Neural progenitor cell (in vitro differentiated cells): ENCODE results near the gene RAX2. TPM values are rescaled to one million over a fixed set of nuclear protein-coding genes. Genes with fewer than 3 reads are reported as not detected.
A peak's percentile ranks its signal among the peaks of the same experiment; 100 is the strongest.

ENCODE experiments used
- DNase-seq: peaks from one replicate; pipeline ENCODE4 v3.0.0-alpha.2; 2016; ENCODE audit warnings: low spot score
- H2AFZ ChIP-seq: fragments of 200-600 bp; sonication (generic); replicated peaks from 2 replicates; pipeline ENCODE4 v1.6.1; 2016; ENCODE audit warnings: antibody characterized with exemption
- H3F3A ChIP-seq: fragments of 200-600 bp; sonication (generic); 2 replicates; pipeline ENCODE4 v1.6.1; 2016; ENCODE audit warnings: antibody characterized with exemption, low read depth
- H3K27ac ChIP-seq: fragments of 200-600 bp; sonication (generic); 2 replicates; pipeline ENCODE4 v1.5.1; 2016; ENCODE audit warnings: mild to moderate bottlenecking
- H3K27me3 ChIP-seq: fragments of 200-600 bp; sonication (generic); 2 replicates; pipeline ENCODE4 v1.6.1; 2016; ENCODE audit warnings: mild to moderate bottlenecking, moderate library complexity
- H3K36me3 ChIP-seq: fragments of 200-600 bp; sonication (generic); 2 replicates; pipeline ENCODE4 v1.5.1; 2016
- H3K4me1 ChIP-seq: fragments of 200-600 bp; sonication (generic); 2 replicates; pipeline ENCODE4 v1.6.1; 2016; ENCODE audit warnings: mixed run types
- H3K4me2 ChIP-seq: fragments of 200-600 bp; sonication (generic); 2 replicates; pipeline ENCODE4 v1.6.1; 2016
- H3K4me3 ChIP-seq: fragments of 200-600 bp; sonication (generic); 2 replicates; pipeline ENCODE4 v1.5.1; 2016
- H3K79me2 ChIP-seq: fragments of 200-600 bp; sonication (generic); 2 replicates; pipeline ENCODE4 v1.6.1; 2016; ENCODE audit warnings: low read depth
- H3K9ac ChIP-seq: fragments of 200-600 bp; sonication (generic); 2 replicates; pipeline ENCODE4 v1.6.1; 2016
- H3K9me3 ChIP-seq: fragments of 200-600 bp; sonication (generic); 2 replicates; pipeline ENCODE4 v1.5.1; 2016; ENCODE audit warnings: low read depth
- H4K20me1 ChIP-seq: fragments of 200-600 bp; sonication (generic); 2 replicates; pipeline ENCODE4 v1.6.1; 2016; ENCODE audit warnings: low read depth
- H3K27ac Mint-ChIP-seq: 3 replicates; pipeline ENCODE4 v1.8.0; 2021; ENCODE audit warnings: mixed read lengths
- H3K27me3 Mint-ChIP-seq: 2 replicates; pipeline ENCODE4 v1.8.0; 2022; ENCODE audit warnings: low read depth, mild to moderate bottlenecking, inconsistent platforms, moderate library complexity, mixed read lengths; ENCODE audit not compliant: insufficient read depth
- H3K36me3 Mint-ChIP-seq: 3 replicates; pipeline ENCODE4 v1.8.0; 2021; ENCODE audit warnings: mixed read lengths
- H3K4me1 Mint-ChIP-seq: 3 replicates; pipeline ENCODE4 v1.8.0; 2021; ENCODE audit warnings: mixed read lengths
- H3K4me3 Mint-ChIP-seq: 3 replicates; pipeline ENCODE4 v1.8.0; 2021; ENCODE audit warnings: mild to moderate bottlenecking, moderate library complexity, mixed read lengths
- H3K9me3 Mint-ChIP-seq: 3 replicates; pipeline ENCODE4 v1.8.0; 2020; ENCODE audit warnings: mixed read lengths
- EZH2 ChIP-seq: fragments of 200-600 bp; sonication (generic); IDR thresholded peaks from 2 replicates; pipeline ENCODE4 v1.6.1; 2017; ENCODE audit warnings: antibody characterized with exemption, mild to moderate bottlenecking, moderate library complexity
- EZH2phosphoT487 ChIP-seq: fragments of 200-600 bp; sonication (generic); IDR thresholded peaks from 2 replicates; pipeline ENCODE4 v1.6.1; 2017; ENCODE audit warnings: antibody characterized with exemption
- total RNA-seq: library from RNA; depleted of rRNA; stranded (reverse); fragments of >200 nt; gene quantifications from 2 replicates; pipeline ENCODE4 v1.2.3, GENCODE V29; 2015; ENCODE audit warnings: low replicate concordance
- TF ChIP-seq, protein P1 (sequence below): fragments of 200-600 bp; sonication (generic); IDR thresholded peaks from 2 replicates; pipeline ENCODE4 v1.5.1; 2017; ENCODE audit warnings: antibody characterized with exemption, mild to moderate bottlenecking

RAX2 gene
- total RNA-seq, 1 donor from 2014 or later: not detected

DNA sequence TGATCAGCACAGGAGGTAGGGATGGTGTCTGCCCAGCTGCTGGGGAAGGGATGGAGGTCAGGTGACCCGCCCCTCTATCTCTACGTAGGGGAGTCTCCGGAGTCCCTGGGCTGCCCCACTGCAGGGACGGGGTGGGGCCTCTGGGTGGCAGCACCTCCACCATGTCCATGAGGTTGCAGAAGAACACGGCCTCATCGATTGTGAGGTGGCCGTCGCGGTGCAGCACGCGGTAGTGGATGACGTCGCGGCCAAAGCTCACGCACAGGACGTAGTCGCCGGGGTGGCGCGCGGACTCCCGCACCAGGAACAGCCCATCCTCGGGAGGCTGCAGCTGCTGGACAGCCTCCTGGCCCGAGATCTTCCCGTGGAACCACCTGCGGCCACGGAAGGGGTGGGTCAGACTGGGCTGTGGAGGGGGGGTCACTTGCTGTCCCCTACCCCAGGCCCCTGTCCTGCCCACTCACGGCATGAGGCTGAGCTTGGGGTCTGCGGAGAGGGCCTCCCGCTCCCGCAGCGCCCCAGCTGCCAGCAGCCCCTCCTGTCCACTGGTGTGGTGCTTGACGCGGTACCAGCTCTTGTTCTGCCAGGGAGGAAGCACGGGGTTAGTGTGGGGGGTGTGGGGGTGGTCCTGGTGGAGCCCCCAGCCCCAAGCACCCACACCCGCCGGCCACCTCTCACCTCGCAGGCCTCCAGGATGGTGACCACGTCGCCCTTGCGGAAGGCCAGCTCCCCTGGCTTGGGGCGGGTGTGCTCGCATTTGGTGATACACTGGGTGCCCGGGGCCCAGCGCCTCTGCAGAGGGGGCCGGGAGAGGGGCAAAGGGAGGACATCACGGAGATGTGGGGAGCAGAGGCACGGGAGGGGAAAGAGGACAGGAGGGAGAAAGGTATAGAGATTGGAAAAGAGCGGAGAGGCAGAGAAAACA lies 11.9 kb upstream of the RAX2 start:
- no peak overlapping the region for H3K4me3 ChIP-seq
- DNase-seq: peak; percentile 60
- H3K27ac ChIP-seq: no peak overlapping the region
- Mint-ChIP-seq H3K27ac (no peak overlapping the region), H3K4me1 (peaks cover 3% of the 10 kb centered on the region), H3K9me3 (peaks cover 18% of the 10 kb centered on the region), H3K4me3 (no peak overlapping the region), H3K36me3 (no peaks in the 10 kb centered on the region), H3K27me3 (peaks cover 38% of the 10 kb centered on the region)
- H2AFZ ChIP-seq: no peak overlapping the region
- H3K79me2 ChIP-seq: no peaks in the 10 kb centered on the region
- no peak overlapping the region for H3K9ac ChIP-seq
- no peaks in the 10 kb centered on the region for H3K9me3 ChIP-seq
- H3K4me2 ChIP-seq: no peak overlapping the region
- H4K20me1 ChIP-seq: peaks cover 6% of the 10 kb centered on the region
- H3K4me1 ChIP-seq: peaks cover 6% of the 10 kb centered on the region
- TF ChIP-seq, protein P1, sequence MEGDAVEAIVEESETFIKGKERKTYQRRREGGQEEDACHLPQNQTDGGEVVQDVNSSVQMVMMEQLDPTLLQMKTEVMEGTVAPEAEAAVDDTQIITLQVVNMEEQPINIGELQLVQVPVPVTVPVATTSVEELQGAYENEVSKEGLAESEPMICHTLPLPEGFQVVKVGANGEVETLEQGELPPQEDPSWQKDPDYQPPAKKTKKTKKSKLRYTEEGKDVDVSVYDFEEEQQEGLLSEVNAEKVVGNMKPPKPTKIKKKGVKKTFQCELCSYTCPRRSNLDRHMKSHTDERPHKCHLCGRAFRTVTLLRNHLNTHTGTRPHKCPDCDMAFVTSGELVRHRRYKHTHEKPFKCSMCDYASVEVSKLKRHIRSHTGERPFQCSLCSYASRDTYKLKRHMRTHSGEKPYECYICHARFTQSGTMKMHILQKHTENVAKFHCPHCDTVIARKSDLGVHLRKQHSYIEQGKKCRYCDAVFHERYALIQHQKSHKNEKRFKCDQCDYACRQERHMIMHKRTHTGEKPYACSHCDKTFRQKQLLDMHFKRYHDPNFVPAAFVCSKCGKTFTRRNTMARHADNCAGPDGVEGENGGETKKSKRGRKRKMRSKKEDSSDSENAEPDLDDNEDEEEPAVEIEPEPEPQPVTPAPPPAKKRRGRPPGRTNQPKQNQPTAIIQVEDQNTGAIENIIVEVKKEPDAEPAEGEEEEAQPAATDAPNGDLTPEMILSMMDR: peak; percentile 48
- no peak for TF ChIP-seq EZH2phosphoT487
- peaks cover 51% of the 10 kb centered on the region for H3K27me3 ChIP-seq
- no peaks in the 10 kb centered on the region for H3K36me3 ChIP-seq
- peaks cover 3% of the 10 kb centered on the region for H3F3A ChIP-seq

DNA sequence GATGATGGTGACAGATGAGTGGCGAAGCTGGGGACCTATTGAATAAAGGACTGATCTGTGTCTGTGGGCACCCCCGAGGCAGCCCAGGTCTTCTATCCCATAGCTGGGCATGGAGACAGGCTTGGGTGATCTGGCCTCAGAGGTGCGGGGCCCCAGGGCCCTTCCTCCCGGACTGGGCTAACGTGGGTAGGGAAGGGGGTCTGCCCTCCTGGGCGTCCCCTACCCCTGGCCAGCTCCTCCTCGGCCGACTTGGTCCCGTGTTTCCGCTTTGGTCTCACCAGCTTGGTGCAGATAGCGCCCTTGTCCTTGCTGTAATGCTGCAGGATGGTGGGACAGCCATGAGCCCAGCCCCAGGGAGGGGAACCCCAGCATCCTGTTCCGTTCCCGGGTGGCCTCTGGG lies 10.9 kb upstream of the RAX2 start:
- peaks cover 37% of the 10 kb centered on the region for H3K27me3 Mint-ChIP-seq

DNA sequence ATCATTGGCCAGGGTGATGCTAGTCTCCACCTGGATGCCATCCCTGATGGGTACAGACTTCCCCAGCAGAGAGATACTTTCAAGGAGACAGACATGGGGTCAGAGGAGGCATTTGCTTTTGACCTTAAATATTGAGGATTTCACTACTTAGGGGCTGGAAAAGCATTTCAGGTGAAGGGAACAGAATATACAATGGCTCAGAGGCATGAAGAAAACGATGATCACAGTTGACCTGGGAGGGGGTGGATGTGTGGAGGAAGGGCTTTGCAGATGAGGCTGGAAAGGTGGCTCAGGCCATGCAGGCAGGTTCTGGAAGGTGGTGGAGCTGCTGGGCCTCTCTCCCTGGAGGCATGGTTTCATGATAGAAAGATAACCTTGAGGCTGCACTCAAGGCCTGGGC lies 10.3 kb upstream of the RAX2 start:
- peaks cover 34% of the 10 kb centered on the region for H3K27me3 Mint-ChIP-seq
- Histone ChIP-seq H3F3A (no peaks in the 10 kb centered on the region), H3K4me3 (no peak overlapping the region), H2AFZ (no peak overlapping the region), H3K27ac (no peak overlapping the region), H4K20me1 (peaks cover 6% of the 10 kb centered on the region), H3K36me3 (no peaks in the 10 kb centered on the region), H3K9ac (no peak overlapping the region), H3K4me1 (peaks cover 6% of the 10 kb centered on the region), H3K27me3 (peaks cover 42% of the 10 kb centered on the region), H3K9me3 (no peaks in the 10 kb centered on the region), H3K4me2 (no peak overlapping the region), H3K79me2 (no peaks in the 10 kb centered on the region)
- peak overlapping the region; percentile 33 for H3K4me3 Mint-ChIP-seq
- no peak for DNase-seq
- no peak overlapping the region for H3K27ac Mint-ChIP-seq
- TF ChIP-seq EZH2 (no peak), EZH2phosphoT487 (no peak)
- TF ChIP-seq, protein P1: no peak
- H3K9me3 Mint-ChIP-seq: peaks cover 18% of the 10 kb centered on the region
- H3K4me1 Mint-ChIP-seq: peaks cover 3% of the 10 kb centered on the region
- H3K36me3 Mint-ChIP-seq: no peaks in the 10 kb centered on the region

More for the DNA sequence above, 10.9 kb upstream of the RAX2 start:
- H3K4me3 ChIP-seq: no peak overlapping the region
- H3K27me3 ChIP-seq: peaks cover 46% of the 10 kb centered on the region
- peaks cover 6% of the 10 kb centered on the region for H4K20me1 ChIP-seq
- no peak overlapping the region for H3K27ac ChIP-seq
- Mint-ChIP-seq H3K4me3 (no peak overlapping the region), H3K27ac (no peak overlapping the region), H3K9me3 (peaks cover 18% of the 10 kb centered on the region), H3K4me1 (peaks cover 3% of the 10 kb centered on the region), H3K36me3 (no peaks in the 10 kb centered on the region)
- no peaks in the 10 kb centered on the region for H3K79me2 ChIP-seq
- DNase-seq: peak; percentile 1
- no peak overlapping the region for H3K4me2 ChIP-seq
- no peak overlapping the region for H2AFZ ChIP-seq
- H3K4me1 ChIP-seq: peaks cover 6% of the 10 kb centered on the region
- TF ChIP-seq EZH2phosphoT487 (no peak), EZH2 (no peak)
- TF ChIP-seq, protein P1: no peak
- no peaks in the 10 kb centered on the region for H3F3A ChIP-seq
- H3K9me3 ChIP-seq: no peaks in the 10 kb centered on the region
- H3K9ac ChIP-seq: no peak overlapping the region
- H3K36me3 ChIP-seq: no peaks in the 10 kb centered on the region
